ENCODE data around the gene TMEM175.
"Not testable (repeated sequence)": the region's sequence is repeated elsewhere in the genome, so short reads cannot be mapped to it uniquely, and the experiment has no call there.

Gene TMEM175

DNA sequence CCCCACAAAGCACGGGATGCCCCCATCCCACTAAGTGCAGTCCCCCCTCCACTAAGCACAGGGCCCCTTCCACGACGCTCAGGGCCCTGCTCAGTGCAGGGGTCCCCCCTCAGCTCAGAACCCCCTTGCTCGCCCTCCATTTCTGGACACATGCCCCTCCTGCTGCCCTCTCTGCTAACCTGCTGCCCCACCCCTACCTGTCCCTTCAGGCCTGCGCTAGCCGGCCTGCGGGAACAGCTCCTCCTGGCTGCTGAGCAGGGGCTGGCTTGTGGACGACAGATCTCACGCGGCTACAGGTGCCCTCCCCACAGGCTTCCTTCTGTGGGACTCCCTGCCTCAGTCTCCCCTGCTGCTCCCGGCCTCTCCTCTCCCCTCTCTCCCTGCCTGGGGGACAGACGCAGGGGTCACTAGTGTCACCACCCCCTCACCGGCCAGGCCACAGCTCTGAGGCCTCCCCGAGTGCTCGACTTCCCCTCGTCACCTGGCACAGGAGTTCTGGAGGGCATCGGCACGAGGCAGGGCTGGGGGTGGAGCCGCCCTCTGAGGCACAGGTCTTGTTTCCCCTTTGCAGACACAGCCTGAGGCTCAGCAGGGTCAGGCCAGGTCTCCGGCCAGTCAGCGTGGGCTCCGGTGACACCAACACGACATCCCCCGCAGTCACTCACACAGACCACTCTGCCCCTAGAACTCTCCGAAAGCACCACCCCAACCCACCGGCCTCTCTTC lies 21.7 kb upstream of the TMEM175 start:
- H3K36me3 ChIP-seq (ENCODE audit: control insufficient read depth, low read depth, low read length), result peaks cover 4% of the 10 kb centered on the region
- peaks cover 5% of the 10 kb centered on the region for H3K4me1 ChIP-seq (ENCODE audit: control insufficient read depth, low read depth, low read length)
- H3K9me3 ChIP-seq (ENCODE audit: control insufficient read depth, low read depth, low read length), result no peaks in the 10 kb centered on the region
- no peak overlapping the region for H3K9ac ChIP-seq (ENCODE audit: low read length)
- no peak overlapping the region for H3K4me3 ChIP-seq (ENCODE audit: low read length)
- no peak overlapping the region for H3K27ac ChIP-seq (ENCODE audit: low read length)
- no peaks in the 10 kb centered on the region for H3K27me3 ChIP-seq (ENCODE audit: control insufficient read depth, insufficient read depth, low read length)

DNA sequence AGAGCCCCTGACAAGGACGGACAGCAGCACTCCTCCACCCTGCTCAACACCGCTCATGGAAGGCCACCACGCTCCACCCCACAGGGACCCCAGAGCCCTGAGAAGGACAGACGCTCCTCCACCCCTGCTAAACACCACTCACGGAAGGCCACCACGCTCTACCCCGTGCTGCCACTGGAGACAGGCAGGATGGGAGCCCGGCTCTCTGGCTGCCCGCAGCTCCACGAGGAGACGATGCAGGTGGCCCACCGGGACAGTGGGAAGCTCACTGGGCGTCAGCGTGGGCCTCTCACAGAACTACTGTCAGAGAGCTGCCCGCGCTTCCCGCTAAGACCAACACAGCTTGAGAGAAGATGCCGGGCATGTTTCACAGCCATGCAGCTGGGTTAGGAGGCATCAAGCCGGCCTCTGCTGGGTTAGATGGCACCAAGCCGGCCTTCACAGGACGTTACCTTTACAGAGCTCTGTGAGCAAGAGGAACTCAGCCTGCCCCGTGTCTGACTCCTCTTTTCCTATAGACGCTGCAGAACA lies 21.0 kb upstream of the TMEM175 start:
- H3K4me1 ChIP-seq (ENCODE audit: control insufficient read depth, low read depth, low read length), result peaks cover 5% of the 10 kb centered on the region
- H3K27me3 ChIP-seq (ENCODE audit: control insufficient read depth, insufficient read depth, low read length), result no peaks in the 10 kb centered on the region
- H3K9ac ChIP-seq (ENCODE audit: low read length), result no peak overlapping the region
- H3K9me3 ChIP-seq (ENCODE audit: control insufficient read depth, low read depth, low read length), result no peaks in the 10 kb centered on the region
- no peak overlapping the region for H3K4me3 ChIP-seq (ENCODE audit: low read length)
- H3K36me3 ChIP-seq (ENCODE audit: control insufficient read depth, low read depth, low read length), result peaks cover 4% of the 10 kb centered on the region
- no peak overlapping the region for H3K27ac ChIP-seq (ENCODE audit: low read length)

DNA sequence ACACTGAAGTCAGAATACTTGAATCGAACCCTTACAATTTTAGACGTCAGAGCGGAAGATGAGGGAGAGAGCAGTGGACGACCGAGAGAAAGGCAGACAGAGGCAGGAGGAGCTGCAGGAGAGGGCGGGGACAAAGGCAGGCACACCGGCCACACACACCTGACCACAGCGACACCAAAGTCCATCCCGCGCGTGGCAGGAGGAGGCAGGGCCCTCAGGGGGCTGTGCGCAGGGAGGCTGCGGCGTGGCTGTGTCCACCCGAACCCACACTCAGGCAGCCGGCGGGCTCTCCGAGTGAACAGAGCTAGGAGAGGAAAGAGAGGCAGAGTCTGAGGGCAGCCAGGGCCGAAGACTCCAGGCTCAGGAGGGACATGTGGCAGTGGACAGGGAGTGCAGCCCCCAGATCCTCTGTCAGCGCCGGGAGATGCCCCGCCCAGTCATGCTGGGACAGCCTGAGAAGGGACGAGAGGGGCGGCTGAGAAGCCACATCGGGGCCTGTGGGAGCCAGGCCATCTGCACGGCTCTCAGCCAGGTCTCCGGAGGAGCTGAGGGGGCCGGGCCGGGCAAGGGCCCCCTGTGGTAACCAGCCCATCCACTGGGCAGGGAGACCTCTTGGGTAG lies 20.3 kb upstream of the TMEM175 start:
- H3K36me3 ChIP-seq (ENCODE audit: control insufficient read depth, low read depth, low read length), result peaks cover 4% of the 10 kb centered on the region
- H3K9ac ChIP-seq (ENCODE audit: low read length), result no peak overlapping the region
- H3K9me3 ChIP-seq (ENCODE audit: control insufficient read depth, low read depth, low read length), result no peaks in the 10 kb centered on the region
- H3K4me3 ChIP-seq (ENCODE audit: low read length), result no peak overlapping the region
- H3K4me1 ChIP-seq (ENCODE audit: control insufficient read depth, low read depth, low read length), result peaks cover 5% of the 10 kb centered on the region
- H3K27ac ChIP-seq (ENCODE audit: low read length), result no peak overlapping the region
- no peaks in the 10 kb centered on the region for H3K27me3 ChIP-seq (ENCODE audit: control insufficient read depth, insufficient read depth, low read length)

DNA sequence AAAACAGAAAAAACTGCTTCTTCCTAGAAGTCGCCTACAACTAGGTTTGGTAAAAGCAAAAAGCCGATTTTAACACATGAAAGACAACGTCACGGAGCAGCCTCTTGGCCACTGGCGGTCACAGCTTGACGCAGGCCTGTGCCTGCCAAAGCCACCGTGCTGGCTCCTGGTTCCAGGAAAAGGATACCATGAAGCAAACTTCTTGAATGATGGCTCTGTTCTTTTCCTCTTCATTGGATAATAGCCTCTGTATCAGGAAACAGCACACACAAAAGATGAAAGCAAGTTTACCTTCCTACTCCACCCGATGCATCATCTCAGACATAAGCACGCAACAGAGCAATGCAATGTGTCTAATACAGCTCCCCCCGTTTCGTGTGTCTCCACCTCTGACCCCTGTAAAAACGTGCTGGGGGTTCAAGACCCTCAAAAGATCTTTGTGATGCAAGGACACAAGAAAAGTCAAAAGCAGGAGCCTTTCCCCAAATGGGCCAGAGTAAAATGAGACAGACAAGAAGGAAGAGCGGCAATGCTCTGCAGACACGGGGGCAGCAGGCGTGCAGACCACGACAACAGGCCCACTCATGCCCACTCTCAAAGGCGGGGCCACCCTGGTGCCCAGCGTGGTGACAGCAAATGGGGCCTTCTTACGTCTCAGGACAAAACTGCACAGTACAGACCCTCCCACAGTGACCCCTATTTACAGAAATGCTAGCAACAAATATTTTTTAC lies 19.5 kb upstream of the TMEM175 start:
- no peak overlapping the region for H3K27ac ChIP-seq (ENCODE audit: low read length)
- H3K9ac ChIP-seq (ENCODE audit: low read length), result no peak overlapping the region
- H3K4me3 ChIP-seq (ENCODE audit: low read length), result no peak overlapping the region
- H3K27me3 ChIP-seq (ENCODE audit: control insufficient read depth, insufficient read depth, low read length), result no peaks in the 10 kb centered on the region
- H3K9me3 ChIP-seq (ENCODE audit: control insufficient read depth, low read depth, low read length), result no peaks in the 10 kb centered on the region
- H3K4me1 ChIP-seq (ENCODE audit: control insufficient read depth, low read depth, low read length), result peaks cover 5% of the 10 kb centered on the region
- H3K36me3 ChIP-seq (ENCODE audit: control insufficient read depth, low read depth, low read length), result peaks cover 4% of the 10 kb centered on the region

DNA sequence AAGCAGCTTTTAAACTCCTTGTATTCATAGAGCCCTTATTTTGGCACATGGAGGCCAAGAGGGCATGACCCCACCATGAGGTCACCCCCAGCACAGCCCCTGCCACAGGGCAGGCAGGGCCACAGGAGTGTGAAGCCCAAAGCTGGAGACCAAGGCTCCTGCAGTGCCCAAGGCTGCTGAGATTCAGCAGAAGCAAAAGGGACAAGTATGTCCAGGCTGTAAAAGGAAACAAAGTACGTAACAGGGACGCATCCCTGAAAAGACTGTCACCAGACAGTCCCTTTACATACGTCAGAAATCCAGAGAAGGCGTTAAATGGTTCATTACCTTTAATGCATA lies 19.0 kb upstream of the TMEM175 start:
- no peak overlapping the region for H3K9ac ChIP-seq (ENCODE audit: low read length)
- H3K27me3 ChIP-seq (ENCODE audit: control insufficient read depth, insufficient read depth, low read length), result no peaks in the 10 kb centered on the region
- H3K4me1 ChIP-seq (ENCODE audit: control insufficient read depth, low read depth, low read length), result peaks cover 5% of the 10 kb centered on the region
- H3K27ac ChIP-seq (ENCODE audit: low read length), result no peak overlapping the region
- no peaks in the 10 kb centered on the region for H3K9me3 ChIP-seq (ENCODE audit: control insufficient read depth, low read depth, low read length)
- peaks cover 4% of the 10 kb centered on the region for H3K36me3 ChIP-seq (ENCODE audit: control insufficient read depth, low read depth, low read length)
- H3K4me3 ChIP-seq (ENCODE audit: low read length), result no peak overlapping the region

DNA sequence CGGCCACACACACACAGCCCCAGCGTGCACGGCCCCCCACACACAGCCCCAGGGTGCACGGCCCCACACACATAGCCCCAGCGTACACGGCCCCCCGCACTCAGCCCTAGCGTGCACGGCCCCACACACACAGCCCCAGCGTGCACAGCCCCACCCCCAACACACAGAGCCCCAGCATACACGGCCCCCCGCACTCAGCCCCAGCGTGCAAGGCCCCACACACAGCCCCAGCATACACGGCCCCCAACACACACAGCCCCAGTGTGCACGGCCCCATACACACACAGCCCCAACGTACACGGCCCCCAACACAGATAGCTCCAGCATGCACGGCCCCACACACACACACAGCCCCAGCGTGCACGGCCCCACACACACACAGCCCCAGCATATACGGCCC lies 17.7 kb upstream of the TMEM175 start:
- Histone ChIP-seq H3K4me1 (ENCODE audit: control insufficient read depth, low read depth, low read length) (peaks cover 5% of the 10 kb centered on the region), H3K9me3 (ENCODE audit: control insufficient read depth, low read depth, low read length) (no peaks in the 10 kb centered on the region), H3K27me3 (ENCODE audit: control insufficient read depth, insufficient read depth, low read length) (no peaks in the 10 kb centered on the region), H3K4me3 (ENCODE audit: low read length) (no peak overlapping the region), H3K9ac (ENCODE audit: low read length) (no peak overlapping the region), H3K27ac (ENCODE audit: low read length) (no peak overlapping the region), H3K36me3 (ENCODE audit: control insufficient read depth, low read depth, low read length) (peaks cover 4% of the 10 kb centered on the region)

DNA sequence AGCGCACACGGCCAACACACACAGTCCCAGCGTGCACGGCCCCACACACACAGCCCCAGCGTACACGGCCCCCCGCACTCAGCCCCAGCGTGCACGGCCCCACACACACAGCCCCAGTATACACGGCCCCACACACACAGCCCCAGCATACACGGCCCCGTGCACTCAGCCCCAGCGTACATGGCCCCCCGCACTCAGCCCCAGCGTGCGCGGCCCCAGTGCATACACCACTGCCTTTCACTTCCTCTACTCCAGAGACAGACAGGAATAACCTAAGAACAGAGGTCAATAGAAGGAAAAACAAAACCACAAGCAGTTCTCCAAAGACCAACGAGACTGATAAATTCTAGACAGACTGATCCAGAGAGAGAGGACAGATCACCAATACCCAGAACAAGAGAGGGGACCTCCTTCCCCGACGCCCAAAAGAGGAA lies 17.2 kb upstream of the TMEM175 start:
- H3K27me3 ChIP-seq (ENCODE audit: control insufficient read depth, insufficient read depth, low read length), result no peaks in the 10 kb centered on the region
- no peak overlapping the region for H3K9ac ChIP-seq (ENCODE audit: low read length)
- H3K4me1 ChIP-seq (ENCODE audit: control insufficient read depth, low read depth, low read length), result peaks cover 5% of the 10 kb centered on the region
- H3K4me3 ChIP-seq (ENCODE audit: low read length), result no peak overlapping the region
- H3K36me3 ChIP-seq (ENCODE audit: control insufficient read depth, low read depth, low read length), result peaks cover 4% of the 10 kb centered on the region
- H3K27ac ChIP-seq (ENCODE audit: low read length), result no peak overlapping the region
- no peaks in the 10 kb centered on the region for H3K9me3 ChIP-seq (ENCODE audit: control insufficient read depth, low read depth, low read length)

DNA sequence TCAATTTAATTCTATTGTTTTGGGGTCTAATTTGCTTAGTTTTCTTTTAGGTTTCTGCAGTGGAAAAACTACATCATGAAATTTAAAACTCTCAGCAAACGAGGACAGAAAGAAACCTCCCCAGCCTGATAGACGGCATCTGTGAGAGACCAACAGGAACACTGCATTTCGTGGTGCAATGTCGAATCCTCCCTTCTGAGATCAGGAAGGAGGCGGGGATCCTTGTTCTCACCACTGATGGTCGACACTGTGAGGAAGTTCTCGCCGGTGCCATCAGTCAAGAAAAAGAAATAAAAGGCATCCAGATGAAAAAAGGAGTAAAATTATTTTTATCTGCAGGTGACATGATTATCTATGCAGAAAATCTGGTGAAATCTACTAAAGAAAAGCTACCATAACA lies 16.7 kb upstream of the TMEM175 start:
- Histone ChIP-seq H3K27me3 (ENCODE audit: control insufficient read depth, insufficient read depth, low read length) (no peaks in the 10 kb centered on the region), H3K4me3 (ENCODE audit: low read length) (no peak overlapping the region), H3K9me3 (ENCODE audit: control insufficient read depth, low read depth, low read length) (no peaks in the 10 kb centered on the region), H3K27ac (ENCODE audit: low read length) (no peak overlapping the region), H3K36me3 (ENCODE audit: control insufficient read depth, low read depth, low read length) (peaks cover 4% of the 10 kb centered on the region), H3K4me1 (ENCODE audit: control insufficient read depth, low read depth, low read length) (peaks cover 5% of the 10 kb centered on the region), H3K9ac (ENCODE audit: low read length) (no peak overlapping the region)

DNA sequence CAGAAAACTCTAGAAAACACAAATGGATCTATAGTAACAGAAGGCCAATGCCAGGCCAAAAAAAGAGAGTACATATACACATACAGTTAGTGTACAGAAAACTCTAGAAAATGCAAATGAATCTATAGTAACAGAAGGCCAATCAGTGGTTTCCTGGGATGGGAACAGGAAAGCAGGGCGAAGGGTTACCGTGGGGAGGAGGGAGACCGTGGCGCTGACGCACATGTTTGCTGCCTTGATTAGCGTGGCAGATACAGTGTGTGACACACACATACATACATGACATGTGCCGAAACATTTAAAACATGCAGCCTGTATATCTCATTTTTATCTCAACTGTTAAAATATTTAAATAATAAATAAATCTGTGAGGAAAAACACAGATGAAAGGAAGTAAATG lies 14.8 kb upstream of the TMEM175 start:
- Histone ChIP-seq H3K27me3 (ENCODE audit: control insufficient read depth, insufficient read depth, low read length) (no peaks in the 10 kb centered on the region), H3K4me1 (ENCODE audit: control insufficient read depth, low read depth, low read length) (peaks cover 3% of the 10 kb centered on the region), H3K4me3 (ENCODE audit: low read length) (no peak overlapping the region), H3K27ac (ENCODE audit: low read length) (no peak overlapping the region), H3K36me3 (ENCODE audit: control insufficient read depth, low read depth, low read length) (no peaks in the 10 kb centered on the region), H3K9me3 (ENCODE audit: control insufficient read depth, low read depth, low read length) (no peaks in the 10 kb centered on the region), H3K9ac (ENCODE audit: low read length) (no peak overlapping the region)

DNA sequence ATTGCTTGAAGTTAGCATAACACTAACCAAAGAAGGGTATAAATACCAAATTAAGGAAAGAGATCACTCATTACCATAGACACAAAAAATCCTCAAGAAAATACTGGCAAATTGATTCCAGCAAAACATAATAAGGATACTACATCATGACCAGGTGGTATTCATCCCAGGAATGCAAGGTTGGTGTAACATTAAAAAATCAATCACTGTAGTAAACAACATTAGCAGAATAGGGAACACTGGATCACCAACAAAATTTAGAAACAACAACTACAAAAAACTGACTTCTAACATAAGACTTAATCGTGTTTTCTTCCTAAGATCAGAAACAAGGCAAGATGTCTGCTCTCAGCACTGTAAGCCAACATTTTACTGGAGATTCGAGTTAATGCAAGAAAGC lies 14.3 kb upstream of the TMEM175 start:
- H3K27ac ChIP-seq (ENCODE audit: low read length), result no peak overlapping the region
- no peaks in the 10 kb centered on the region for H3K9me3 ChIP-seq (ENCODE audit: control insufficient read depth, low read depth, low read length)
- no peak overlapping the region for H3K9ac ChIP-seq (ENCODE audit: low read length)
- no peaks in the 10 kb centered on the region for H3K27me3 ChIP-seq (ENCODE audit: control insufficient read depth, insufficient read depth, low read length)
- no peaks in the 10 kb centered on the region for H3K4me1 ChIP-seq (ENCODE audit: control insufficient read depth, low read depth, low read length)
- no peak overlapping the region for H3K4me3 ChIP-seq (ENCODE audit: low read length)
- no peaks in the 10 kb centered on the region for H3K36me3 ChIP-seq (ENCODE audit: control insufficient read depth, low read depth, low read length)

DNA sequence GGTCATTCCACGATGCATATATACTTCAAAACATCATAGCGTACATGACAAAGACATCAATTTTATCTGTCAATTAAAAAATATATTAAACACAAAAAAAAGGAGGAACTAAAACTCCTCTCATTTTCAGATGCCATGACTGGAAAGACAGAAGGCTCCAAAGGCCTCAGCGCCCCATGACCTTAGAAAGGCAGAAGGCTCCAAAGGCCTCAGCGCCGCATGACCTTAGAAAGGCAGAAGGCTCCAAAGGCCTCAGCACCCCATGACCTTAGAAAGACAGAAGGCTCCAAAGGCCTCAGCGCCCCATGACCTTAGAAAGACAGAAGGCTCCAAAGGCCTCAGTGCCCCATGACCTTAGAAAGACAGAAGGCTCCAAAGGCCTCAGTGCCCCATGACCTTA lies 13.7 kb upstream of the TMEM175 start:
- not testable (repeated sequence) for H3K9ac ChIP-seq (ENCODE audit: low read length); H3K4me3 ChIP-seq (ENCODE audit: low read length); H3K36me3 ChIP-seq (ENCODE audit: control insufficient read depth, low read depth, low read length); H3K27ac ChIP-seq (ENCODE audit: low read length); H3K9me3 ChIP-seq (ENCODE audit: control insufficient read depth, low read depth, low read length); H3K27me3 ChIP-seq (ENCODE audit: control insufficient read depth, insufficient read depth, low read length); H3K4me1 ChIP-seq (ENCODE audit: control insufficient read depth, low read depth, low read length)

Data from iPS-18a (cell line).